Right atrium auricular region (tissue), 2 donors: Measurements from ENCODE around the gene CREBRF. TPM values are rescaled to one million over a fixed set of nuclear protein-coding genes. Genes with fewer than 3 reads are reported as not detected.
"Not testable (repeated sequence)": the region's sequence is repeated elsewhere in the genome, so short reads cannot be mapped to it uniquely, and the experiment has no call there.

ENCODE experiments used
- DNase-seq: peaks from one replicate; pipeline ENCODE4 v3.0.0-alpha.2; 2019; ENCODE audit warnings: low spot score
- H3K27ac ChIP-seq, 2 donors: fragments of 200-600 bp; sonication (generic); 1 replicate in 1 of 2; 2 replicates in 1 of 2; pipeline ENCODE4 v1.5.1; 2016 to 2019
- H3K27me3 ChIP-seq, 2 donors: fragments of 200-600 bp; sonication (generic); one replicate each; pipeline versions ENCODE4 v1.5.1 to v1.6.0; 2017 to 2019
- H3K36me3 ChIP-seq: fragments of 200-600 bp; sonication (generic); one replicate; pipeline ENCODE4 v1.5.1; 2016
- H3K4me1 ChIP-seq, 2 donors: fragments of 200-600 bp; sonication (generic); one replicate each; pipeline versions ENCODE4 v1.5.1 to v1.6.0; 2017 to 2019
- H3K4me3 ChIP-seq, 2 donors: fragments of 200-600 bp; sonication (generic); 1 replicate in 1 of 2; 2 replicates in 1 of 2; pipeline ENCODE4 v1.5.1; 2017 to 2019; ENCODE audit warnings: mild to moderate bottlenecking in 1 of 2, moderate library complexity in 1 of 2
- H3K9me3 ChIP-seq, 2 donors: fragments of 200-600 bp; sonication (generic); one replicate each; pipeline ENCODE4 v1.5.1; 2019
- CTCF ChIP-seq, 2 donors: fragments of 200-600 bp; sonication (generic); IDR thresholded peaks; one replicate each; pipeline ENCODE4 v1.5.1; 2019; ENCODE audit warnings: antibody characterized with exemption in 2 of 2
- total RNA-seq, 2 donors: library from RNA; depleted of rRNA; stranded (reverse); fragments of >200 nt; gene quantifications; one replicate each; pipeline ENCODE4 v1.1.0, GENCODE V29; 2016

CREBRF gene
- total RNA-seq, 2 donors from 2014 or later, result 20.9 to 22.5 TPM

DNA sequence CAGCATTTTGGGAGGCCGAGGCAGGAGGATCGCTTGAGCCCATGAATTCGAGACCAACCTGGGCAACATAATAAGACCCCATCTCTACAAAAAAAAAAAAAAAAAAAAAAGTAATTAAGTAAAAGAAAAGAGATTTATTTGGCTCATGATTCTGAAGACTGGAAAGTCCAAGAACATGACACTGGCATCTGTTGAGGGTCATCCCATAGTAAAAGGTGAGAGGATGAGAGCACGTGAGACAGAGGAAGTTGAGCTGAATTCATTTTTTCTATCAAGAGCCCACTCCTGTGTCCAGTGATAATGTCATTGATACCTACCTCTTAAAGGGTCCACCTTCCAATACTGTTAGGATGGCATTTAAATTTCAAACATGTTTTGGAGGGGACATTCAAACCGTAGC, 19.8 kb downstream of the CREBRF start:
- Histone ChIP-seq H3K27ac (no peak overlapping the region), H3K36me3 (peaks cover 4% of the 10 kb centered on the region), H3K9me3 (no peaks in the 10 kb centered on the region), H3K4me1 (peaks cover 0 to 12% of the 10 kb centered on the region in 2 donors), H3K27me3 (no peaks in the 10 kb centered on the region), H3K4me3 (no peak overlapping the region)
- no peak for TF ChIP-seq CTCF (IDR thresholded peaks at IDR 0.05)
- DNase-seq, result no peak

GRCh38 chr5:173076471-173076870, 20.3 kb downstream of the CREBRF start:
- not testable (repeated sequence) for H3K4me3 ChIP-seq, H3K27ac ChIP-seq, H3K36me3 ChIP-seq, DNase-seq, H3K9me3 ChIP-seq, H3K27me3 ChIP-seq
- H3K4me1 ChIP-seq, result peaks cover 0 to 12% of the 10 kb centered on the region in 2 donors

GRCh38 chr5:173078878-173079277, 22.7 kb downstream of the CREBRF start:
- Histone ChIP-seq H3K9me3 (no peaks in the 10 kb centered on the region), H3K4me1 (peaks cover 0 to 7% of the 10 kb centered on the region in 2 donors), H3K27me3 (no peaks in the 10 kb centered on the region), H3K4me3 (no peak overlapping the region), H3K36me3 (peaks cover 11% of the 10 kb centered on the region), H3K27ac (no peak overlapping the region)
- no peak for DNase-seq
- no peak for TF ChIP-seq CTCF (IDR thresholded peaks at IDR 0.05)

- no peak overlapping the region for H3K27ac ChIP-seq
- no peaks in the 10 kb centered on the region for H3K9me3 ChIP-seq
- H3K4me3 ChIP-seq, result no peak overlapping the region
- H3K4me1 ChIP-seq, result peaks cover 0 to 21% of the 10 kb centered on the region in 2 donors
- no peaks in the 10 kb centered on the region for H3K27me3 ChIP-seq
- TF ChIP-seq CTCF (IDR thresholded peaks at IDR 0.05), result no peak
- DNase-seq, result no peak
- H3K36me3 ChIP-seq, result peaks cover 43% of the 10 kb centered on the region
Observed at GRCh38 chr5:173089581-173089980, 33.4 kb downstream of the CREBRF start.

GRCh38 chr5:173090639-173091038, 34.5 kb downstream of the CREBRF start:
- no peaks in the 10 kb centered on the region for H3K9me3 ChIP-seq
- DNase-seq, result no peak
- no peak overlapping the region for H3K27ac ChIP-seq
- H3K27me3 ChIP-seq, result no peaks in the 10 kb centered on the region
- H3K36me3 ChIP-seq, result peaks cover 34% of the 10 kb centered on the region
- TF ChIP-seq CTCF (IDR thresholded peaks at IDR 0.05), result no peak
- no peak overlapping the region for H3K4me3 ChIP-seq
- H3K4me1 ChIP-seq, result peaks cover 0 to 25% of the 10 kb centered on the region in 2 donors

GRCh38 chr5:173091981-173092380, 35.8 kb downstream of the CREBRF start:
- no peak for TF ChIP-seq CTCF (IDR thresholded peaks at IDR 0.05)
- H3K36me3 ChIP-seq, result peaks cover 25% of the 10 kb centered on the region
- H3K4me3 ChIP-seq, result no peak overlapping the region
- H3K27ac ChIP-seq, result no peak overlapping the region
- H3K4me1 ChIP-seq, result peaks cover 0 to 25% of the 10 kb centered on the region in 2 donors
- H3K9me3 ChIP-seq, result no peaks in the 10 kb centered on the region
- no peaks in the 10 kb centered on the region for H3K27me3 ChIP-seq
- no peak for DNase-seq
